ENCODE results near the gene RNF220.
A peak's percentile ranks its signal among the peaks of the same experiment; 100 is the strongest.

RNF220 gene

GRCh38 chr1:44628962-44629756 is 224.1 kb downstream of the RNF220 start:
- Histone ChIP-seq H3K27ac (ENCODE audit: low read length) (no peak overlapping the region), H3K27me3 (ENCODE audit: control insufficient read depth, insufficient read depth, low read length) (no peaks in the 10 kb centered on the region), H3K4me3 (ENCODE audit: low read length) (no peak overlapping the region), H3K4me1 (ENCODE audit: control insufficient read depth, insufficient read depth, low read length) (peaks cover 3% of the 10 kb centered on the region; the same call in 1 of the 2 replicates), H3K36me3 (ENCODE audit: control insufficient read depth, insufficient read depth, low read length) (0 out of 2 replicates have a peak, but pooled peaks cover 8% of the 10 kb centered on the region), H3K9me3 (ENCODE audit: control insufficient read depth, insufficient read depth, low read length) (no peaks in the 10 kb centered on the region)
- no peak for DNase-seq (ENCODE audit: low read depth, low spot score)
- no CpG with 5 or more reads among the region's 5 CpGs for WGBS (ENCODE audit: insufficient coverage, insufficient read length)

DNA sequence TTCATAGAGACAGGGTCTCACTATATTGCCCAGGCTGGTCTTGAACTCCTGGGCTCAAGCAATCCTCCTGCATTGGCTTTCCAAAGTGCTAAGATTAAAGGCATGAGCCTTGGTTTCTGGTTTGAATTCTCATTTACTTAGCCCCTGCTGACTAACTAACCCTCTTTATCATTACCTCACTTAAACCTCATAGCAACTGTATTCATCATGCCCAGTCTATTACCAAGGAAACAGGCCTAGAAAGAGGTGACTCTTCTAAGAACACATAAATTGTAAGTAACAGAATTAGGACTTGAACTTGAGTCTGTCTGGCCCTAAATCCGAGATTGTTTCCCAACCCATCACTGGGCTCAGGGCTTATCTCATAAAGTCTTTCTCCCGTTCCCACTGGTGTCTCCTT is 225.1 kb downstream of the RNF220 start:
- no CpG with 5 or more reads among the region's 2 CpGs for WGBS (ENCODE audit: insufficient coverage, insufficient read length)

DNA sequence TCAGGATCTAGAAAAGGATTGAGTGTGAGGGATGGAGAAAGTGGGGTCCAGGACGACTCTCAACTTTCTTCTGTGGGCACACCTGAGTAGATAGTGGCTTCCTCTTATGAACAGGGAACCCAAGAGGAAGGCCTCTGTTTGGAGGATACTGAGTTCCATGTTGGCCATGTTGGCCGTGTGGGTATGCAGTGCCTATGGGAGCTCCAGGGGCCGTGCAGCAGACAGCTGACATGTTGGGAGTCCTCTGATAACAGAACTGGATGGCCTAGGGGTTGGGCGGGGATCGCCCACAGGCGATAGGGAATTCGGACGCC is 226.2 kb downstream of the RNF220 start:
- Histone ChIP-seq H3K9me3 (ENCODE audit: control insufficient read depth, insufficient read depth, low read length) (no peaks in the 10 kb centered on the region), H3K4me3 (ENCODE audit: low read length) (peak overlapping the region; percentile 77; the same call in 1 of the 2 replicates), H3K36me3 (ENCODE audit: control insufficient read depth, insufficient read depth, low read length) (peaks cover 23% of the 10 kb centered on the region), H3K27ac (ENCODE audit: low read length) (no peak overlapping the region), H3K4me1 (ENCODE audit: control insufficient read depth, insufficient read depth, low read length) (peaks cover 3% of the 10 kb centered on the region; the same call in 1 of the 2 replicates), H3K27me3 (ENCODE audit: control insufficient read depth, insufficient read depth, low read length) (no peaks in the 10 kb centered on the region)
- DNase-seq (ENCODE audit: low read depth, low spot score): no peak
- WGBS (ENCODE audit: insufficient coverage, insufficient read length): no CpG with 5 or more reads among the region's 8 CpGs

More for the DNA sequence above, 225.1 kb downstream of the RNF220 start:
- Histone ChIP-seq H3K27ac (ENCODE audit: low read length) (no peak overlapping the region), H3K4me1 (ENCODE audit: control insufficient read depth, insufficient read depth, low read length) (peaks cover 3% of the 10 kb centered on the region; the same call in 1 of the 2 replicates), H3K4me3 (ENCODE audit: low read length) (no peak overlapping the region), H3K27me3 (ENCODE audit: control insufficient read depth, insufficient read depth, low read length) (no peaks in the 10 kb centered on the region), H3K36me3 (ENCODE audit: control insufficient read depth, insufficient read depth, low read length) (peaks cover 12% of the 10 kb centered on the region; the same call in 1 of the 2 replicates), H3K9me3 (ENCODE audit: control insufficient read depth, insufficient read depth, low read length) (no peaks in the 10 kb centered on the region)
- DNase-seq (ENCODE audit: low read depth, low spot score): no peak

DNA sequence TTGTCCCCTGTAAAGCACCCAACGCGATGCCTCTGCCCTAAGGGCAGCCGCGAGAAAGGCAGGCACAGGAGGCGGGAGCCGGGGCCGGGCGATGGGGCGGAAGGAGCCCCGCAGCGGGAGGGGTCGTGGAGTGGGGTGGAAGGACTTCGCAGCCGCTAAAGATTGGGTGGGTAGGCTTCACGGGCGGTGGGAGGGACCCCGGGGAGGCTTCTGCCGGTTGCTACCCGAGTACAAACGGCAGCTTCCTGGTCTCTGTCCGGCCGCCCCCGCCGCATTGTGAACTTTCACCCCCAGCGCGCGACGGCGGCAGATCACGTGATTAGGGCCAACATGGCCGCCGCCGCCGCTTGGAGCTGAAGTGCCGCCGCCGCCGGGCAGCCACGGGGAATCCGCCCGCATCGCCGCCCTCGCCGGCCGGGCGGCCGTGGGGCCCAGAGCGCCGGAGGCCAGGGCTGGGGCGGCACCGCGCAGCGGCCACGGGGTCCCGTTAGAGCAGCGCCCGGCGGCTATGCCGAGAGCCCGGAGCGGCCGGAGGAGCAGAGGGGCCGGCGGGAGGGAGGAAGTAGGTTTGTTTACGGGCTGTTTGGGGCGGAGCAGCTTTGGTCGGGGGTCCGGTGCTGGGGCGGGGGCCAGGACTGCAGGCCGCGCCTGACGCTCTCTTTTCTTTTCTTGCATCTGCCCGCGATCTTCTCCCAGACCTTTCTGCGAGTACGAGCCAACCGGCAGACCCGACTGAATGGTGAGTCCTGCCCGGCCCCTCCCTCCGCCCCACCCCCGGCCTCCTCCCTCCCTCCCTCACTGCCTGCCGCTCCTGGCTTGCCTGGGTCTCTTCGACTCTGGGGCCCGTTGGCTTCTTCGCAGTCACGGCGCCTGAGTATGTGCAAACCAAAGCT is 226.8 kb downstream of the RNF220 start:
- Histone ChIP-seq H3K27ac (ENCODE audit: low read length) (no peak overlapping the region), H3K4me1 (ENCODE audit: control insufficient read depth, insufficient read depth, low read length) (peaks cover 3% of the 10 kb centered on the region; the same call in 1 of the 2 replicates), H3K4me3 (ENCODE audit: low read length) (peak overlapping the region; percentile 77), H3K36me3 (ENCODE audit: control insufficient read depth, insufficient read depth, low read length) (peaks cover 29% of the 10 kb centered on the region), H3K27me3 (ENCODE audit: control insufficient read depth, insufficient read depth, low read length) (no peaks in the 10 kb centered on the region), H3K9me3 (ENCODE audit: control insufficient read depth, insufficient read depth, low read length) (no peaks in the 10 kb centered on the region)
- WGBS (ENCODE audit: insufficient coverage, insufficient read length): no CpG with 5 or more reads among the region's 88 CpGs
- DNase-seq (ENCODE audit: low read depth, low spot score): no peak

DNA sequence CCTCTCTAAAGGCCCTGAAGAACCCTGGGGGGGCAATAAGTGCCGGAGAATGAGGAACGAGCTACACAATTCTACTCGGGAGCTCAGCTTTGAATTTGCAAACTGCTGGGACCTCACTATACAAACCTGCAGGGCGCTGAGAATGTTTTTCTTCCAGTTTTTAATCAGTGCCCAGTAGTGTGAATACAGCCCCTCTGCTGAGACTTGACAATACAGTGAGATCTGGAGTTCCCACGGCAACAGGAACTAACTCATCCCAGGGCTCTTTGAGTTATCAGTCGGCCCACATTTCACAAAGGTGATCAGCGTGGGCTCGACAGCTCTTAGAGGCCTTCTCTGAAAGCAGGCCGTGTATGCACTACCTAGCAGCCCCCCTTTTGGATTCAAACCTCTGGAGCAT is 227.5 kb downstream of the RNF220 start:
- H3K36me3 ChIP-seq (ENCODE audit: control insufficient read depth, insufficient read depth, low read length): peaks cover 34% of the 10 kb centered on the region

DNA sequence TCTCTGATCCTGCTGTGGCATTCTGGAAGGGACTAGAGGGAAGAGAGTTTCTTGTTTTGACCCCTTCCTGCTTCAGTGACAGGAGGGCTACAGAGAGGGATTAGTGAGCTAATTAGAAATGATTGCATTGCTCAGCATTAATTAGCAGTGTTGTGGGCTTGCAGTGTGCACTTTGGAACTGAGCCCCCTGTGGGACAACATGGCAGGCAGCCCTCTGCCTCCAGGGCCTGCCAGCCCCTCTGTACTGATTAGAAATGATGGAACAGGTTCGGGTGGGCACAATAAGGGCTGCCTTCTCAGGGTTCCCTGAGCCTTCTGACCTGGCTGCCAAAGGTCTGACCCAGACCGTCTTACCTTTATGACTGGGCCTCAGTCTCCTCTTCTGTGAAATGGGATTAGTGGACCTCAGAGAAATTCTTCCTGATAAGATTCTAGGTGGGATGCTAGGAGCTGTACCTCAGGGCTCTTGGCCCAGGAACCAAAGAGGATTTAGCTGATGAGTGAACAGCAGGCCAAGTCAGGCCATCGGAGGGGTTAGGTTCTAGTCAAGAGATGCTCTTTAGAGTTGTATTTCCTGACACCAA is 229.6 kb downstream of the RNF220 start:
- WGBS (ENCODE audit: insufficient coverage, insufficient read length): no CpG with 5 or more reads among the region's 3 CpGs
- H3K27me3 ChIP-seq (ENCODE audit: control insufficient read depth, insufficient read depth, low read length): no peaks in the 10 kb centered on the region
- no peak for DNase-seq (ENCODE audit: low read depth, low spot score)
- H3K4me3 ChIP-seq (ENCODE audit: low read length): no peak overlapping the region
- no peaks in the 10 kb centered on the region for H3K9me3 ChIP-seq (ENCODE audit: control insufficient read depth, insufficient read depth, low read length)
- H3K4me1 ChIP-seq (ENCODE audit: control insufficient read depth, insufficient read depth, low read length): peaks cover 3% of the 10 kb centered on the region; the same call in 1 of the 2 replicates
- peaks cover 47% of the 10 kb centered on the region for H3K36me3 ChIP-seq (ENCODE audit: control insufficient read depth, insufficient read depth, low read length)
- no peak overlapping the region for H3K27ac ChIP-seq (ENCODE audit: low read length)

More for the DNA sequence above, 227.5 kb downstream of the RNF220 start:
- Histone ChIP-seq H3K27me3 (ENCODE audit: control insufficient read depth, insufficient read depth, low read length) (no peaks in the 10 kb centered on the region), H3K4me3 (ENCODE audit: low read length) (peak overlapping the region; percentile 77), H3K9me3 (ENCODE audit: control insufficient read depth, insufficient read depth, low read length) (no peaks in the 10 kb centered on the region), H3K4me1 (ENCODE audit: control insufficient read depth, insufficient read depth, low read length) (peaks cover 3% of the 10 kb centered on the region; the same call in 1 of the 2 replicates), H3K27ac (ENCODE audit: low read length) (no peak overlapping the region)
- no peak for DNase-seq (ENCODE audit: low read depth, low spot score)
- WGBS (ENCODE audit: insufficient coverage, insufficient read length): no CpG with 5 or more reads among the region's 9 CpGs

DNA sequence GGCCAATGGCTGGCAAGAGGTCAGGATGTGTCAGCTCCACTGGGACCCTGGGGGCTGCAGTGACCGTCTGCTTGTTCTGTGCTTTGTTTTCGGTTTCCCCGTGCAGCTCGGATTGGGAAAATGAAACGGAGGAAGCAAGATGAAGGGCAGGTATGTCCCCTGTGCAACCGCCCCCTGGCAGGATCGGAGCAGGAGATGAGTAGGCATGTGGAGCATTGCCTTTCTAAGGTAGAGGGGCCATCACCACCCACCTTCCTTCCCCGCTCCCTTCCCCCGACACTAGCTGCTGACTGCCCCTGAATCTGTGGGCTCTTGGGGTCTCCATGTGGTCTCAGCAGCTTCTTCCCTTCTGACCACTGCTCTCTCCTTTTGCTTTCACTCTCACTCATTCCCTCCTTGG is 230.4 kb downstream of the RNF220 start:
- Histone ChIP-seq H3K4me1 (ENCODE audit: control insufficient read depth, insufficient read depth, low read length) (peaks cover 3% of the 10 kb centered on the region; the same call in 1 of the 2 replicates), H3K4me3 (ENCODE audit: low read length) (no peak overlapping the region), H3K27me3 (ENCODE audit: control insufficient read depth, insufficient read depth, low read length) (no peaks in the 10 kb centered on the region), H3K27ac (ENCODE audit: low read length) (no peak overlapping the region), H3K9me3 (ENCODE audit: control insufficient read depth, insufficient read depth, low read length) (no peaks in the 10 kb centered on the region), H3K36me3 (ENCODE audit: control insufficient read depth, insufficient read depth, low read length) (peaks cover 47% of the 10 kb centered on the region)
- DNase-seq (ENCODE audit: low read depth, low spot score): no peak
- no CpG with 5 or more reads among the region's 9 CpGs for WGBS (ENCODE audit: insufficient coverage, insufficient read length)

DNA sequence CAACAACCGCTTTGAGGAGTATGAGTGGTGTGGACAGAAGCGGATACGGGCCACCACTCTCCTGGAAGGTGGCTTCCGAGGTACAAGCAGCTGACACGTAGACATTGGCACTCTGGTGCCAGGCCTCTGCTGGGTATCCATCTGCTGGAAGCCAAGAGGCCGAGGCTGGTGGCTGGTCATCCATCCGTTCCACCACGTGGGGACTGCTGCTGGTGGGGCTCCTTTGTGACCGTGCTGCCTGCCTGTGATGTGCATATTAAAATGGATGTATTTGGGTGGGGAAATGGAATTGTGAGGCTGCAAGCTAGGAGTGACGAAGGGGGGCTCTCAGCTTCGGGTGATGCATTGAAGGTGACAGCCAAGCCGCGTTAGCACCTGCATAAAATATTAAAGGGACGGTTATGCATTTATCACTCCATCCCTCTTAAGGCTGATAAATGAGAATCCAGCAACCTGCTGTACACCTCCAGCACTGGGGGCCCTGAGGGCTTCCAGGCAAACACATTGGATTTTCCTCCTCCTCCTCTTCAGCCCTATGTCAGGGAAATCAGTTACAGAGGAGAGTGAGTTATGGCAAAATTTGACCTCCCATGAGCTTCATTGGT is 231.1 kb downstream of the RNF220 start:
- H3K4me3 ChIP-seq (ENCODE audit: low read length): no peak overlapping the region
- H3K9me3 ChIP-seq (ENCODE audit: control insufficient read depth, insufficient read depth, low read length): no peaks in the 10 kb centered on the region
- WGBS (ENCODE audit: insufficient coverage, insufficient read length): 100% methylated on average over 1 of the region's 14 CpGs
- no peak for DNase-seq (ENCODE audit: low read depth, low spot score)
- no peak overlapping the region for H3K27ac ChIP-seq (ENCODE audit: low read length)
- H3K4me1 ChIP-seq (ENCODE audit: control insufficient read depth, insufficient read depth, low read length): peaks cover 2% of the 10 kb centered on the region; the same call in 1 of the 2 replicates
- no peaks in the 10 kb centered on the region for H3K27me3 ChIP-seq (ENCODE audit: control insufficient read depth, insufficient read depth, low read length)
- H3K36me3 ChIP-seq (ENCODE audit: control insufficient read depth, insufficient read depth, low read length): peaks cover 47% of the 10 kb centered on the region

GRCh38 chr1:44636688-44637598 is 231.9 kb downstream of the RNF220 start:
- Histone ChIP-seq H3K9me3 (ENCODE audit: control insufficient read depth, insufficient read depth, low read length) (no peaks in the 10 kb centered on the region), H3K36me3 (ENCODE audit: control insufficient read depth, insufficient read depth, low read length) (peaks cover 51% of the 10 kb centered on the region), H3K27me3 (ENCODE audit: control insufficient read depth, insufficient read depth, low read length) (no peaks in the 10 kb centered on the region), H3K4me1 (ENCODE audit: control insufficient read depth, insufficient read depth, low read length) (no peaks in the 10 kb centered on the region), H3K27ac (ENCODE audit: low read length) (no peak overlapping the region), H3K4me3 (ENCODE audit: low read length) (no peak overlapping the region)
- no peak for DNase-seq (ENCODE audit: low read depth, low spot score)
- WGBS (ENCODE audit: insufficient coverage, insufficient read length): no CpG with 5 or more reads among the region's 13 CpGs
